22Rv1 (cell line): Measurements from ENCODE around the gene FSD1.
A peak's percentile ranks its signal among the peaks of the same experiment; 100 is the strongest.

Source experiments
- H3K27ac ChIP-seq: fragments of 450-650 bp; 2 replicates; pipeline ENCODE4 v1.5.1; 2017
- CTCF ChIP-seq: fragments of 450-650 bp; IDR thresholded peaks from 2 replicates; pipeline ENCODE4 v1.5.1; 2017; ENCODE audit warnings: mild to moderate bottlenecking
- ZFX ChIP-seq: fragments of 450-650 bp; IDR thresholded peaks from 2 replicates; pipeline ENCODE4 v1.6.1; 2017; ENCODE audit warnings: antibody characterized with exemption, borderline replicate concordance

The FSD1 gene

GRCh38 chr19:4305659-4306058, 1.3 kb downstream of the FSD1 start:
- TF ChIP-seq CTCF (no peak), ZFX (no peak)
- no peak overlapping the region for H3K27ac ChIP-seq

DNA sequence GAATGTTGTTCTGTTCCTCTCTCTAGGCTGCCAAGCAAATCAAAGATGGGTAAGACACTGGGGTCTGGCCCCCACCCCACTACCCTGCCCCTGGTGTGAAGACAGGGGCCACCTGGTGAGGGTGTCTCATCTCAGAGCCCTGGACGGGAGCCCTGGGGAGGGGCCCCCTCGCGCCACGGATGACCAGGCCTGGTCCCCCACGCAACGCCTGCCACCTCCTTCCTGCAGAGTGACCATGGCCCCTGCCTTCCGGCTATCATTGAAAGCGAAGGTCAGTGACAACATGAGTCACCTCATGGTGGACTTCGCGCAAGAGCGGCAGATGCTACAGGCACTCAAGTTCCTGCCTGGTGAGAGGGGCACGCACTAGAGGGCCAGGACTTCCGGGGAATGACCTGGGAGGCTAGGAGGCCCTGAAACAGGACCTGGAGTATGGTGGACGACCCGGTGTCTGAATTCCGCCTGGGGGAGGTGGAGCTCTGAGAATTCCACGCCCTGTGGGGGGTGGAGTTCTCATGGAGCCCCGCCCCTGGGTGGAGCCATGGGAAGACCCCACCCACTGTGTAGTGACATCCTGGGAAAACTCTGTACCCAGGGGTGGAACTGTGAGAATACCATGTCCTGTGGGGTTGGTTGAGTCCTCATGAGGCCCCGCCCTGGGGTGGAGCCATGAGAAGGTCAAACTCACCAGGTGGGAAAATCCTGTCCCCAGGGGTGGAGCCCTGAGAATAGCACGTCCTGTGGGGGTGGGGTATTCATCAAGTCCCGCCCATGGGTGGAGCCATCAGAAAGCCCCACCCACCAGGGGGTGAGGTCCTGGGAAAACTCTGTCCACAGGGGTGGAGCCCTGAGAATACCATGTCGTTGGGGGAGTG, 6.1 kb downstream of the FSD1 start:
- peak overlapping the region; percentile 34; the same call in 1 of the 2 replicates for H3K27ac ChIP-seq
- TF ChIP-seq CTCF, result no peak
- TF ChIP-seq ZFX, result no peak

GRCh38 chr19:4313847-4314490, 9.6 kb downstream of the FSD1 start:
- no peak for TF ChIP-seq CTCF
- TF ChIP-seq ZFX, result no peak
- H3K27ac ChIP-seq, result no peak overlapping the region

GRCh38 chr19:4316956-4317355, 12.6 kb downstream of the FSD1 start:
- no peak for TF ChIP-seq ZFX
- no peak for TF ChIP-seq CTCF
- H3K27ac ChIP-seq, result no peak overlapping the region

DNA sequence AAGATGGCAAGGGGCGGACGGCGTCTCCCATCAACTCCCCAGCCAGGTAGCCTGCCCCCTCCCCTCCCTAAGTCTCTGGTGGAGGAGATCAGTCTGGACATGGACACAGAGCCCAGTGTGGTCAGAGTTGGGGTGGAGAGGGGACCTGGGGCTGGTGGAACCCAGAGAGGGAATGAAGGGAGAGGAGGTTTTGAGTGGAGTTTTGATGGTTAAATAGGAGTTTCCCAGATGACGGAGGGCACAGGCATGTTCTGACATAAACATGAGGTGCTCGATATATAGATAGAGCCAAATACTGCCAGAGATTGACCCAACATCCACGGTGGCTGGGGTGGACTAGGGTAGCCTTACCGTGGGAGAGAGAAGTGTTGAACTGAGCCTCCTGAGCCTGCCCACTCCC, 14.1 kb downstream of the FSD1 start:
- TF ChIP-seq ZFX, result no peak
- no peak for TF ChIP-seq CTCF
- H3K27ac ChIP-seq, result no peak overlapping the region

DNA sequence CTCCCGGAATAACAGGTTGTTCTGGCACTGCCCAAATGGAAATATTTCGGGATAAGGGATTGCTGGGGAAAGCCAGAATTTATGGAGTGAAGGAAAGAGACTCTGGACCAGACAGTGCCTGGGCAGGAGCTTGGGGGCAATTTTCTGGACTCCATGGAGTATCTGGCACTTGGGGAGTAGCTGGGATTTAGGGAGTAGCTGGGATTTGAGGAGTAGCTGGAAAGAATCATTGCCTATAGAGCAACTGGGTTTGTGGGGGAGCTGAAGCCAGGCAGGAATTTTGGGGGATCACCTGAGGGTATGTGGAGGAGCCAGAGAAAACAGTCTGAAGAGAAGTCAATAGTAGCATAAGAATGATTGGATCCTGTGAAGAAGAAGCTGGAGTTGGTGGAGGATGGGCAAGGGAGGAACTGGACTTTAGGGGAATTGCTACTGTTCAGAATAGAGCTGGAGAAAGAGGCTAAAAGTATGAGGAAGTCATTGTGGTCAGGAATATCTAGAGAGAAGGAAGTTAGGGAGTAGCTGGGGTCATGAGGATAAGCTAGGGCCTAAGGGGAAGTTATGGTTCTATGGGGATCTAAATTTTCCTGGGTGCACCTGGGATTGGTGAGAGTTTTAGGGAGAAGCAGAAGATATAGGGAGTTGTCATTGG, 14.8 kb downstream of the FSD1 start:
- H3K27ac ChIP-seq, result no peak overlapping the region
- no peak for TF ChIP-seq CTCF
- no peak for TF ChIP-seq ZFX
